ENCODE data around the gene ANKMY1. TPM values are rescaled to one million over a fixed set of nuclear protein-coding genes. Genes with fewer than 3 reads are reported as not detected.

Gene ANKMY1
- total and polyA plus RNA-seq, 2 experiments from 2014 or later, result 5.1 to 10.1 TPM

DNA sequence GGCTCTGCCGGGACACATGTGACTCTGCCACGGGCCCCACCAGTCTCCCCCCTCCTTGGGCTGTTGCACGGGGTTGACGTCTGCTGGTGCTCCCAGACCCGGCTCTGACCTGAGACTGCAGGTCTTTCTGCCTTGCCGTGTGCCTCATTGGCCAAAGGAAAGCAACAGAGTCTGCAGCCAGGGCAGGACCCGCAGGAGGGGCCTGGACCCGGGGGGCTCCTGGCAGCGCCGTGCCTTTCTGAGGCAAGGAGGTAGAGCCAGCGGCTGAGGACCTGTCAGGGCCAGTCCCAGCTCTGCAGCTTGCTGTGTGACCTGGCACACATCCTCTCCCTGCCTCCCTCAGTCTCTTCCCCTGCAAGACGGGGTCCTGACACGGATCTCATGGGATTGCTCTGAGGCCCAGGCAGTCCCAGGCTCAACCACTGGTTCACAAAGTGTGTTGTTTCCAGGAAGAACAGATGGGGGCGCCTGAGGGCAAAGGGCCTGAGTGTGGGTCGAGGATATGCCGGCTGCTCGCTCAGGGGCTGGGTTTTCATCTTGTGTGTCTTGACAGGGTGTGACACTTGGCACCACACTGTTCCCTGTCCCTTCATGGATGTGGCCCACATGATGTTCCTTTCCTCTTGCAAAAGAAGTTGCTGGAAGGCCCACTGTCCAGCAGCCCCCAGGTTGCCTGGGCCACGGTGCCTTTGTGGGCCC lies 37.7 kb upstream of the ANKMY1 start:
- peak; percentile 31 for DNase-seq
- no peak overlapping the region for H3K4me3 ChIP-seq
- no peak overlapping the region for H3K9ac ChIP-seq
- no peaks in the 10 kb centered on the region for H3K79me2 ChIP-seq (ENCODE audit: insufficient read depth)
- no peaks in the 10 kb centered on the region for H3K9me3 ChIP-seq (ENCODE audit: low read depth)
- in situ Hi-C loops (cut with MboI), result no loop called here
- H3K9me2 ChIP-seq (ENCODE audit: insufficient read depth), result no peaks in the 10 kb centered on the region
- no peaks in the 10 kb centered on the region for H3K4me1 ChIP-seq (ENCODE audit: insufficient read depth)
- H3K27me3 ChIP-seq (replicated peaks; ENCODE audit: insufficient read depth), result no peaks in the 10 kb centered on the region
- TF ChIP-seq EZH2phosphoT487 (IDR thresholded peaks at IDR 0.05; ENCODE audit: insufficient read depth, low read depth), result no peak
- TF ChIP-seq EZH2 (IDR thresholded peaks at IDR 0.05; ENCODE audit: insufficient read depth, poor library complexity, severe bottlenecking), result no peak
- no peak overlapping the region for H3K4me2 ChIP-seq (ENCODE audit: unreplicated experiment)
- no peaks in the 10 kb centered on the region for H4K20me1 ChIP-seq (ENCODE audit: insufficient read depth)
- no peaks in the 10 kb centered on the region; the same call in 1 of the 2 replicates for H3K36me3 ChIP-seq (ENCODE audit: low read depth)
- 67 to 80% methylated on average over 12 to 18 of the region's 18 CpGs for WGBS, 2 experiments (ENCODE audit: low coverage in 1 of 2, low lambda C conversion rate in 2 of 2, missing lambda C conversion rate in 2 of 2)
- no peak overlapping the region for H3K27ac ChIP-seq
- no peak overlapping the region for H2AFZ ChIP-seq
- no peaks in the 10 kb centered on the region for H3F3A ChIP-seq (ENCODE audit: insufficient read depth)

DNA sequence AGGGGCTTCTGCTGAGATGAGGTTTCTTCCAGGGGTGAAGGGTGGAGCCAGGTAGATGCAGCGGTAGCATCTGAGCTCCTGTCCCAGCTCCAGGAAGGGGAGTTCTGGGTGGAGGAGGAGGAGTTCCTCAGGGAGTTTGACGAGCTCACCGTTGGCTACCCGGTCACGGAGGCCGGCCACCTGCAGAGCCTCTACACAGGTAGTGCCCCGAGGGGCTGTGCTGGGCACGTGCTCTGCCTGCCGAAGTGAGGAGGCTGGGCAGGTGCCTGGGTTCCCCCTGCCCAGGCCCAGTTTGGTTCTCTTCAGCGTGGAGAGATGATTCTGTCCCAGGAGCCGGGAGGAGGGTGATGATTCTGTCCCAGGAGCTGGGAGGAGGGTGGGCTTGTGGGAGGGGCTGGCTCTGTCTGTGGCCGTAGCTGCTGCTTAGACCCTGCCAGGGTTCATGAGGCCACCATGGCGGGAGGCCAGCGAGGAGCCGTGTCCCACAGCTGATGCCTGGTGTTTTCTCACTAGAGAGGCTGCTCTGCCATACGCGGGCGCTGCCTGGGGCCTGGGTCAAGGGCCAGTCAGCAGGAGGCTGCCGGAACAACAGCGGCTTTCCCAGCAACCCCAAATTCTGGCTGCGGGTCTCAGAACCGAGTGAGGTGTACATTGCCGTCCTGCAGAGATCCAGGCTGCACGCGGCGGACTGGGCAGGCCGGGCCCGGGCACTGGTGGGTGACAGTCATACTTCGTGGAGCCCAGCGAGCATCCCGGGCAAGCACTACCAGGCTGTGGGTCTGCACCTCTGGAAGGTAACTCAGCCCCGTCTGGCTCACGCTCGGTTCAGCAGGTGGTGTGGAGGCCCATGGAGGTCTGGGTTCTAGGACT lies 37.0 kb upstream of the ANKMY1 start:
- in situ Hi-C loops (cut with MboI), result no loop called here
- H3K4me1 ChIP-seq (ENCODE audit: insufficient read depth), result no peaks in the 10 kb centered on the region
- H3K9me2 ChIP-seq (ENCODE audit: insufficient read depth), result no peaks in the 10 kb centered on the region
- H3F3A ChIP-seq (ENCODE audit: insufficient read depth), result no peaks in the 10 kb centered on the region
- no peak overlapping the region for H2AFZ ChIP-seq
- no peaks in the 10 kb centered on the region; the same call in 1 of the 2 replicates for H3K36me3 ChIP-seq (ENCODE audit: low read depth)
- H4K20me1 ChIP-seq (ENCODE audit: insufficient read depth), result no peaks in the 10 kb centered on the region
- no peaks in the 10 kb centered on the region for H3K27me3 ChIP-seq (replicated peaks; ENCODE audit: insufficient read depth)
- TF ChIP-seq EZH2phosphoT487 (IDR thresholded peaks at IDR 0.05; ENCODE audit: insufficient read depth, low read depth), result no peak
- TF ChIP-seq EZH2 (IDR thresholded peaks at IDR 0.05; ENCODE audit: insufficient read depth, poor library complexity, severe bottlenecking), result no peak
- 91 to 93% methylated on average over 31 to 32 of the region's 34 CpGs for WGBS, 2 experiments (ENCODE audit: low coverage in 1 of 2, low lambda C conversion rate in 2 of 2, missing lambda C conversion rate in 2 of 2)
- H3K9me3 ChIP-seq (ENCODE audit: low read depth), result no peaks in the 10 kb centered on the region
- H3K9ac ChIP-seq, result no peak overlapping the region
- H3K4me2 ChIP-seq (ENCODE audit: unreplicated experiment), result no peak overlapping the region
- no peak overlapping the region for H3K4me3 ChIP-seq
- no peak overlapping the region for H3K27ac ChIP-seq
- H3K79me2 ChIP-seq (ENCODE audit: insufficient read depth), result peaks cover 4% of the 10 kb centered on the region; the same call in 1 of the 2 replicates
- no peak for DNase-seq

DNA sequence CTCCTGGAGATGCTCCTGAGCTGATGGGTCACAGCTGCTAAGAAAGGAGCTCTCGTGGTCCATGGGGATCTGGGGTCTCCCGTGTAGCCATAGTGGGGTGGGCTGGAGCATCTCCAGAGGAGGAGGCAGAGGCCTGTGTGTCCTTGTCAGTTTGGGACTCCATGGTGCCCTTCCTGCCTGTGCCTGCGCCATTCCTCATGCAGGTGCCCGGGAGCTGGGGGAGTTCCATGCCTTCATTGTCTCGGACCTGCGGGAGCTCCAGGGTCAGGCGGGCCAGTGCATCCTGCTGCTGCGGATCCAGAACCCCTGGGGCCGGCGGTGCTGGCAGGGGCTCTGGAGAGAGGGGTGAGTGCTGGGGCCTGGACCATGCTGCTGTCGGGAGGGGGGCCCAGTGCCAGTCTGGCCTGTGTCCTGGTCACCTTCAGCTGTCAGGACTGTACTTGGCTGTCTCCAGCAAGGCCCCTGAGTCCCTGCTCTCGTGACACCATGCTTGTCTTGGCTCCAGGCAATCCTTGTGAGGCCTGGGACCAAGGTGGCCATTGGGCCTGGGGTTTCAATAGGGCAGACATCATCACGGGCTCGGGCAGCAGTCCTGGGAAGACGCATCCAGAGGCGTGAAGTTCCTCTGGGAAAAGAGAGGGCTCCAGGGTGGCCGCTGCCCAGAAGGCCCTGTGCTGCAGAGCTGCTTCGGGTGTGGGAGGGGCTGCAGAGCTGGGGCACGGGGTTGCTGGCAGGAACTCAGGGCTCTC lies 36.1 kb upstream of the ANKMY1 start:
- H3K27ac ChIP-seq, result no peak overlapping the region
- in situ Hi-C loops (cut with MboI), result no loop called here
- no peaks in the 10 kb centered on the region for H3K9me2 ChIP-seq (ENCODE audit: insufficient read depth)
- H2AFZ ChIP-seq, result no peak overlapping the region
- H3K4me1 ChIP-seq (ENCODE audit: insufficient read depth), result no peaks in the 10 kb centered on the region
- TF ChIP-seq EZH2 (IDR thresholded peaks at IDR 0.05; ENCODE audit: insufficient read depth, poor library complexity, severe bottlenecking), result no peak
- TF ChIP-seq EZH2phosphoT487 (IDR thresholded peaks at IDR 0.05; ENCODE audit: insufficient read depth, low read depth), result no peak
- H3K36me3 ChIP-seq (ENCODE audit: low read depth), result no peaks in the 10 kb centered on the region; the same call in 1 of the 2 replicates
- no peak for DNase-seq
- no peaks in the 10 kb centered on the region for H3K9me3 ChIP-seq (ENCODE audit: low read depth)
- H3K4me2 ChIP-seq (ENCODE audit: unreplicated experiment), result no peak overlapping the region
- no peak overlapping the region for H3K4me3 ChIP-seq
- no peaks in the 10 kb centered on the region for H4K20me1 ChIP-seq (ENCODE audit: insufficient read depth)
- H3K79me2 ChIP-seq (ENCODE audit: insufficient read depth), result peaks cover 13% of the 10 kb centered on the region; the same call in 1 of the 2 replicates
- 88% methylated on average over 19 of the region's 19 CpGs for WGBS, 2 experiments (ENCODE audit: low coverage in 1 of 2, low lambda C conversion rate in 2 of 2, missing lambda C conversion rate in 2 of 2)
- H3K27me3 ChIP-seq (replicated peaks; ENCODE audit: insufficient read depth), result no peaks in the 10 kb centered on the region
- H3F3A ChIP-seq (ENCODE audit: insufficient read depth), result no peaks in the 10 kb centered on the region
- H3K9ac ChIP-seq, result no peak overlapping the region

DNA sequence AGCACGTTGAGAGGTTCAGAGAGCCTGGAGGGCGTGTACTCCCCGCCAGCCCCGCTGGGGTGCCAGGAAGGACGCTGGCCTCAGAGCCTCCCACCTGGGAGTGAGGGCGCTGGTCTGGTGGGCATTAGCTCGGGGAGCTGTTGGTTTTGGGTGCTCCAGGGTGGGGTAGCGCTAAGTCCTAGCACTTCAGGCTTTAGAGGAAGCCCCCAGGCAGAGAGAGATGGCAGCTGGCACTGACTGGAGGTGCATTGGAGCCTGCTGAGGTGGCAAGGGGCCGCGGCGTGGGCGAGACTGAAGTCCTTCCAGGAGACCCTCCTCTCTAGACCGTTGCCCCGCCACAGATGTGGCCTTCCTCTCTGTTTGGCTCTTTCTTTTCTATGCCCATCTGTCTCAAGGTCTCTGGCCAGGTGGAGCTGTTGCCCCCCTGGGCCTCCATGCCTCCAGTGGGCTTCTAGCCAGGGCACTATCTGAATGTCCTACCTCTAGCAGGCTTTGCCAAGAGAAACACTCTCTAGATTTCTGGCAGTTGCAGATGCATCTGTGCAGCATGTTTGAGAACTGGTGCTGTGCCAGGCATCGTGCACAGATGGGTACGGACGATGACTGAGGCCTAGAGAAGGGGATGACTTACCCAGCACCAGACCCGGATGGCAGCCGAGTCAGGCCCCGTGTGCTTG lies 35.4 kb upstream of the ANKMY1 start:
- TF ChIP-seq EZH2 (IDR thresholded peaks at IDR 0.05; ENCODE audit: insufficient read depth, poor library complexity, severe bottlenecking) (no peak), EZH2phosphoT487 (IDR thresholded peaks at IDR 0.05; ENCODE audit: insufficient read depth, low read depth) (no peak)
- no peaks in the 10 kb centered on the region for H4K20me1 ChIP-seq (ENCODE audit: insufficient read depth)
- no peaks in the 10 kb centered on the region for H3F3A ChIP-seq (ENCODE audit: insufficient read depth)
- 79 to 83% methylated on average over 19 to 20 of the region's 20 CpGs for WGBS, 2 experiments (ENCODE audit: low coverage in 1 of 2, low lambda C conversion rate in 2 of 2, missing lambda C conversion rate in 2 of 2)
- no peak overlapping the region for H3K4me2 ChIP-seq (ENCODE audit: unreplicated experiment)
- H3K4me1 ChIP-seq (ENCODE audit: insufficient read depth), result no peaks in the 10 kb centered on the region
- H3K9ac ChIP-seq, result no peak overlapping the region
- no peaks in the 10 kb centered on the region for H3K27me3 ChIP-seq (replicated peaks; ENCODE audit: insufficient read depth)
- no peaks in the 10 kb centered on the region for H3K9me2 ChIP-seq (ENCODE audit: insufficient read depth)
- H3K9me3 ChIP-seq (ENCODE audit: low read depth), result no peaks in the 10 kb centered on the region
- in situ Hi-C loops (cut with MboI), result no loop called here
- peaks cover 19% of the 10 kb centered on the region for H3K79me2 ChIP-seq (ENCODE audit: insufficient read depth)
- H3K36me3 ChIP-seq (ENCODE audit: low read depth), result no peaks in the 10 kb centered on the region; the same call in 1 of the 2 replicates
- no peak overlapping the region for H2AFZ ChIP-seq
- H3K4me3 ChIP-seq, result no peak overlapping the region
- DNase-seq, result no peak
- no peak overlapping the region for H3K27ac ChIP-seq
